SK-N-MC (cell line): ENCODE measurements around the gene RALGPS1.

Source experiments
- EZH2 ChIP-seq: fragments of 200-600 bp; sonication (generic); IDR thresholded peaks from one replicate; pipeline ENCODE4 v1.6.1; 2017; ENCODE audit warnings: antibody characterized with exemption
- FOXP2 ChIP-seq: optimal IDR thresholded peaks from 2 replicates; pipeline ENCODE3; 2011; ENCODE audit warnings: mild to moderate bottlenecking, moderate library complexity; ENCODE audit not compliant: insufficient read depth; ENCODE audit errors: extremely low read length, control extremely low read depth
- POLR2AphosphoS5 ChIP-seq: IDR thresholded peaks from 2 replicates; pipeline ENCODE4 v1.6.1; 2012; ENCODE audit warnings: mild to moderate bottlenecking, low read depth, low read length, borderline replicate concordance

DNA sequence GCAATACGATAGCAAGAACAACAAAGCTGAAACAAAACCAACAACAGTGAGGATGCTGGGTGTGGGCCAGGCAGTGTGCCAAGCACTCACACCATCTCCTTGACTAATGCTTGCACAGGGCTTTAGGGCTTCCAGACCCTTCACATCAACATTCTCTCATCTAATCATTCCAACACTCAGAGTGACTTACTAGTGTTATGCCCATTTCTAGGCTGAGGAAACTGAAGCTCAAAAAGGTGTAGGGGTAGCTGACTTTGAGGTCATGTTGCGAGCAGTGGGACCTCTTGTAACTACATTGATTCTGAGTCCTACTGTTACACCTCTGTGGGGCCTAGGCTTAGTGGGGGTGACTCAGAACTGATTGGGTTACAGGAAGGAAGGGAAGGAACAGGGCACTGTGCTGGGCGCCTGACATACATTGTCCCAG lies 198.2 kb downstream of the RALGPS1 start:
- no peak for TF ChIP-seq POLR2AphosphoS5
- TF ChIP-seq EZH2, result no peak
- no peak for TF ChIP-seq FOXP2
